SU-DHL-6 (cell line): Measurements from ENCODE around the gene ATG2A.

Source experiments
- H2AFZ ChIP-seq: fragments of 200-600 bp; sonication (generic); 2 replicates; pipeline ENCODE4 v1.6.1; 2014; ENCODE audit warnings: low read depth, mild to moderate bottlenecking, moderate library complexity, mixed read lengths, antibody characterized with exemption, low read length; ENCODE audit not compliant: severe bottlenecking
- H3F3A ChIP-seq: fragments of 200-600 bp; shearing (Covaris generic); 2 replicates; pipeline ENCODE4 v1.6.0; 2016; ENCODE audit warnings: antibody characterized with exemption, mild to moderate bottlenecking; ENCODE audit not compliant: insufficient read depth
- H3K27ac ChIP-seq: fragments of 200-600 bp; sonication (generic); 2 replicates; pipeline ENCODE4 v1.5.1; 2016; ENCODE audit warnings: low read depth, mild to moderate bottlenecking, low read length, moderate library complexity, mixed read lengths
- H3K27me3 ChIP-seq: fragments of 200-600 bp; sonication (generic), shearing (Covaris generic); 2 replicates; pipeline ENCODE4 v1.6.0; 2014; ENCODE audit warnings: mild to moderate bottlenecking, low read length
- H3K36me3 ChIP-seq: fragments of 200-600 bp; sonication (generic); 2 replicates; pipeline ENCODE4 v1.6.1; 2014; ENCODE audit warnings: mild to moderate bottlenecking, low read length, mixed read lengths
- H3K4me2 ChIP-seq: fragments of 300-600, 200-600 bp; shearing (Covaris generic), sonication (generic); 2 replicates; pipeline ENCODE4 v1.6.0; 2014; ENCODE audit warnings: low read length, low read depth, mild to moderate bottlenecking; ENCODE audit not compliant: poor library complexity, severe bottlenecking
- H3K4me3 ChIP-seq: fragments of 200-600 bp; sonication (generic); 2 replicates; pipeline ENCODE4 v1.5.1; 2014; ENCODE audit warnings: antibody characterized with exemption, low read length, mild to moderate bottlenecking, mixed read lengths; ENCODE audit not compliant: insufficient read depth, poor library complexity, severe bottlenecking
- H3K79me2 ChIP-seq: fragments of 200-600 bp; sonication (generic); 2 replicates; pipeline ENCODE4 v1.6.1; 2014; ENCODE audit warnings: mild to moderate bottlenecking, low read length, moderate library complexity; ENCODE audit not compliant: insufficient read depth
- H3K9ac ChIP-seq: fragments of 200-600 bp; sonication (generic); 2 replicates; pipeline ENCODE4 v1.7.0; 2014; ENCODE audit warnings: mild to moderate bottlenecking, low read length
- H3K9me2 ChIP-seq: fragments of 200-600 bp; sonication (generic); replicated peaks from 2 replicates; pipeline ENCODE4 v1.6.1; 2014; ENCODE audit warnings: low read length; ENCODE audit not compliant: insufficient read depth
- H3K9me3 ChIP-seq: fragments of 200-600 bp; sonication (generic); 2 replicates; pipeline ENCODE4 v1.6.1; 2014; ENCODE audit warnings: low read length, mixed read lengths; ENCODE audit not compliant: insufficient read depth
- H4K20me1 ChIP-seq: fragments of 200-600 bp; sonication (generic); 2 replicates; pipeline ENCODE4 v1.6.1; 2014; ENCODE audit warnings: low read depth, mild to moderate bottlenecking, antibody characterized with exemption, low read length, moderate library complexity, mixed read lengths
- EZH2phosphoT487 ChIP-seq: fragments of 200-600 bp; sonication (generic), shearing (Covaris generic); conservative IDR thresholded peaks from 2 replicates; pipeline ENCODE4 v1.6.1; 2018; ENCODE audit warnings: mild to moderate bottlenecking, antibody characterized with exemption, low read length, moderate library complexity, mixed read lengths
- TF ChIP-seq, protein P1 (sequence below): fragments of 200-600 bp; sonication (generic); IDR thresholded peaks from one replicate; pipeline ENCODE4 v1.5.1; 2017; ENCODE audit warnings: antibody characterized with exemption, mild to moderate bottlenecking, low read length, moderate library complexity; ENCODE audit not compliant: insufficient read depth, poor library complexity, severe bottlenecking

ATG2A gene

DNA sequence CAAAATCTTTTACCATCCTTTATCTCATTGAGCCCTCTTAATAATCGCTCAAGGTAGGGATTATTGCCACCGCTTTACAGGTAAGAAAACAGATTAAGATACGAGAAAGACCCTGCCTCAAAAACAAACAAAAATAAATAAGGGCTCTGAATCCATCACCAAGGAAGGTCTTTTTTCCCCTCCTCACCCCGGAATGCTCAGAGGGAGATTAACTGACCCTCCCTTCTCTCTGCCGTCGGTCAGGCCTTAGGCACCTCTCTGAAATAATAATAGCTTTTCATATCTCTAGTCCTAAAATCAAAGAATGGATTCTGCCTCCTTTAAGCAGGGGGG lies 620 bp upstream of the ATG2A start:
- Histone ChIP-seq H3K4me3 (peak overlapping the region; percentile 48), H3K9me2 (no peaks in the 10 kb centered on the region), H3F3A (peaks cover 6% of the 10 kb centered on the region), H4K20me1 (no peaks in the 10 kb centered on the region), H3K4me2 (peak overlapping the region; percentile 73), H3K79me2 (peaks cover 10% of the 10 kb centered on the region; the same call in 1 of the 2 replicates), H3K9me3 (no peaks in the 10 kb centered on the region), H3K9ac (peak overlapping the region; percentile 55), H3K27me3 (no peaks in the 10 kb centered on the region), H3K36me3 (no peaks in the 10 kb centered on the region), H3K27ac (peak overlapping the region; percentile 30), H2AFZ (peak overlapping the region; percentile 38)
- no peak for TF ChIP-seq EZH2phosphoT487
- TF ChIP-seq, protein P1, sequence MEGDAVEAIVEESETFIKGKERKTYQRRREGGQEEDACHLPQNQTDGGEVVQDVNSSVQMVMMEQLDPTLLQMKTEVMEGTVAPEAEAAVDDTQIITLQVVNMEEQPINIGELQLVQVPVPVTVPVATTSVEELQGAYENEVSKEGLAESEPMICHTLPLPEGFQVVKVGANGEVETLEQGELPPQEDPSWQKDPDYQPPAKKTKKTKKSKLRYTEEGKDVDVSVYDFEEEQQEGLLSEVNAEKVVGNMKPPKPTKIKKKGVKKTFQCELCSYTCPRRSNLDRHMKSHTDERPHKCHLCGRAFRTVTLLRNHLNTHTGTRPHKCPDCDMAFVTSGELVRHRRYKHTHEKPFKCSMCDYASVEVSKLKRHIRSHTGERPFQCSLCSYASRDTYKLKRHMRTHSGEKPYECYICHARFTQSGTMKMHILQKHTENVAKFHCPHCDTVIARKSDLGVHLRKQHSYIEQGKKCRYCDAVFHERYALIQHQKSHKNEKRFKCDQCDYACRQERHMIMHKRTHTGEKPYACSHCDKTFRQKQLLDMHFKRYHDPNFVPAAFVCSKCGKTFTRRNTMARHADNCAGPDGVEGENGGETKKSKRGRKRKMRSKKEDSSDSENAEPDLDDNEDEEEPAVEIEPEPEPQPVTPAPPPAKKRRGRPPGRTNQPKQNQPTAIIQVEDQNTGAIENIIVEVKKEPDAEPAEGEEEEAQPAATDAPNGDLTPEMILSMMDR = no peak

DNA sequence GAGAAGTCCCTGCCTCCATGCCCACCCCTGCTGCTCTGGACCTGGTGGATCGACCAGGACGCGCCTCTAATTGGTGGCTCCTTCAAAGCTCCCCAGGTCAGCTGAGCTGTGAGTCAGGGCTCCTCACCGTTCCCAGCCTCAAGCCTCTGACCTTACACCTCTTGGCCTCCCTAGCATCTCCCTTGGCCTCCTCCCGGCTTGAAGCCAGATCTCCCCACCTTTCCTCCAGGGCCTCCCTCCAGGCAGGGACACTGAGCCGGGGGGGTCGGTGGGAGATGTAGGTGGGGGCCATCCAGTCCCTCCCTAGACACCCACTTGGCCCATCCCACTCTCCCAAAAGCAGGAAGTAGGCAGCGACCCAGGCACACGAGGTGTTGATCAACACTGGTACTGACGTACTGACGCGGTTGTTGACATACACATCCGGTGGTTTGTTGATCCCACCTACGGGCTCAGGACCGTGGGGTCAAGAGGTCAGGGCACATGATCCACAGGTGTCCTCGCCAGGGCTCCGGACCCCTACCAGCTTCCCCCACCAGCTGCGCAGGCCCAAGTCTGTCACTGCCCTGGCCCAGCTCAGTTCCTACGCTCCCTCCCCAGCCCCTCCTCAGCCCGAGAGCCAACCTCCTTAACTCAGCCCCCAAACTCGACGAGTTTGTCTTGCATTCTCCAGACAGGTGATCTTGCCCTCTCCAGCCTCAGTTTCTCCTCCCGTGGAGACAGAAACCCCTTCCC lies 802 bp downstream of the ATG2A start:
- H3F3A ChIP-seq = peaks cover 6% of the 10 kb centered on the region
- TF ChIP-seq, protein P1 = no peak
- no peak for TF ChIP-seq EZH2phosphoT487
- H3K27me3 ChIP-seq = no peaks in the 10 kb centered on the region
- peaks cover 10% of the 10 kb centered on the region; the same call in 1 of the 2 replicates for H3K79me2 ChIP-seq
- H3K27ac ChIP-seq = peak overlapping the region; percentile 19; the same call in 1 of the 2 replicates
- peak overlapping the region; percentile 75 for H3K4me3 ChIP-seq
- H3K9ac ChIP-seq = peak overlapping the region; percentile 85
- H2AFZ ChIP-seq = peak overlapping the region; percentile 24
- H3K4me2 ChIP-seq = peak overlapping the region; percentile 77
- no peaks in the 10 kb centered on the region for H3K9me2 ChIP-seq
- no peaks in the 10 kb centered on the region for H3K36me3 ChIP-seq
- H3K9me3 ChIP-seq = no peaks in the 10 kb centered on the region
- no peaks in the 10 kb centered on the region for H4K20me1 ChIP-seq

DNA sequence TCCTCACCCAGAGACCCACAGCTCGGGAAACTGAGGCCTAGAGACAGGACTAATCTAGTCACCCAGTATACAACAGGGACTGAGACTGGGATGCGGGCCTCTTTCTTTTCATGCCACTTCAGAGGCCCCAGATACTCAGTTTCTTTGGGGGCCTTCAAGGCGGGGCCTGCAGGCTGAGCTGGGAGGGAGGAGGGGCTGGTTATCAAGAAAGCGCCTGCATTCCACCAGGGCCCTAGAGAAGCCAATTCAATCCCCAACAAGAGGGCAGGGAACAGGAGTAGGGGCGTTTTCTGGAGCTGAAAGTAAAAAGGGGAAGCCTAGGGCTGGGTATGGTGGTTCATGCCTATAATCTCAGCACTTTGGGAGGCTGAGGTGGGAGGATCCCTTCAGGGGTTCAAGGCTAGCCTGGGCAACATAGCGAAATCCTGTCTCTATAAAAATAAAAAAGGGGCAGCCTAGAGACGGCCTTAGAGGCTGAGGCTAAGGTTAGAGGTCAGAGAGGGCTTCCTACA lies 1.6 kb downstream of the ATG2A start:
- Histone ChIP-seq H2AFZ (no peak overlapping the region), H3K27ac (no peak overlapping the region), H3K4me3 (no peak overlapping the region), H3K27me3 (no peaks in the 10 kb centered on the region), H3K36me3 (no peaks in the 10 kb centered on the region), H3K4me2 (peak overlapping the region; percentile 77), H3K9me3 (no peaks in the 10 kb centered on the region), H3K79me2 (peaks cover 10% of the 10 kb centered on the region; the same call in 1 of the 2 replicates), H3F3A (peaks cover 6% of the 10 kb centered on the region), H3K9me2 (no peaks in the 10 kb centered on the region), H3K9ac (peak overlapping the region; percentile 85), H4K20me1 (no peaks in the 10 kb centered on the region)
- no peak for TF ChIP-seq EZH2phosphoT487
- TF ChIP-seq, protein P1 = no peak
